B cell (primary cell): Measurements from ENCODE around the gene WBP1. TPM values are rescaled to one million over a fixed set of nuclear protein-coding genes. Genes with fewer than 3 reads are reported as not detected.

ENCODE experiments used
- ATAC-seq: fragments of 200-7000 bp; cut with Tn5 transposase; one replicate; pipeline ENCODE4 v1.10.0; 2021; ENCODE audit warnings: low read depth, mild to moderate bottlenecking, moderate number of reproducible peaks, moderate library complexity
- CTCF ChIA-PET: fragments of 350-600 bp; sonication (Branson Sonifier 250); formaldehyde crosslinking; loops from one replicate; lab custom pipeline; 2021; ENCODE audit warnings: antibody characterized with exemption, inconsistent platforms; lab: Charles Lee
- POLR2A ChIA-PET: fragments of 350-600 bp; sonication (Branson Sonifier 250); formaldehyde crosslinking; loops from one replicate; lab custom pipeline; 2021; ENCODE audit warnings: antibody characterized with exemption; lab: Charles Lee
- DNase-seq: peaks from one replicate; pipeline ENCODE4 v3.0.0; 2013
- H2AFZ ChIP-seq: 2 replicates; pipeline ENCODE4 v1.6.1; 2012; ENCODE audit warnings: mild to moderate bottlenecking, low read depth, low read length; ENCODE audit not compliant: insufficient read depth, poor library complexity, severe bottlenecking
- H3K27ac ChIP-seq, 2 donors: 1 replicate in 1 of 2; 2 replicates in 1 of 2; pipeline ENCODE4 v1.5.1; 2012 to 2013; ENCODE audit warnings: low read length in 2 of 2, mild to moderate bottlenecking in 2 of 2, moderate library complexity in 1 of 2
- H3K27me3 ChIP-seq, 4 experiments: fragments of 200-600 bp in 1 of 4; sonication (generic) in 1 of 4; replicated peaks in 1 of 4; 1 replicate in 2 of 4; 2 replicates in 2 of 4; pipeline versions ENCODE4 v1.6.1 to v1.7.0; 2013 to 2016; ENCODE audit warnings: low read length in 3 of 4, mild to moderate bottlenecking in 2 of 4, mixed read lengths in 1 of 4, moderate library complexity in 1 of 4; ENCODE audit not compliant: insufficient read depth in 4 of 4, control insufficient read depth in 3 of 4; ENCODE audit errors: control extremely low read depth in 1 of 4
- H3K36me3 ChIP-seq, 2 experiments: replicated peaks in 1 of 2; 1 replicate in 1 of 2; 2 replicates in 1 of 2; pipeline versions ENCODE4 v1.6.1 to v1.7.1; 2013; ENCODE audit warnings: low read length in 1 of 2; ENCODE audit not compliant: insufficient read depth in 2 of 2, control insufficient read depth in 1 of 2; ENCODE audit errors: control extremely low read depth in 1 of 2, extremely low read depth in 1 of 2
- H3K4me1 ChIP-seq, 2 donors: fragments of 200-600 bp in 1 of 2; sonication (generic) in 1 of 2; 1 replicate in 1 of 2; 2 replicates in 1 of 2; pipeline versions ENCODE4 v1.5.1 to v1.6.1; 2013 to 2017; ENCODE audit warnings: low read length in 2 of 2; ENCODE audit not compliant: control insufficient read depth in 2 of 2, insufficient read depth in 2 of 2
- H3K4me2 ChIP-seq: replicated peaks from 2 replicates; pipeline ENCODE3; 2012; ENCODE audit warnings: mild to moderate bottlenecking, low read depth, low read length; ENCODE audit not compliant: poor library complexity, severe bottlenecking
- H3K4me3 ChIP-seq, 5 experiments: fragments of 200-600 bp in 1 of 5; sonication (generic) in 1 of 5; 1 replicate in 3 of 5; 2 replicates in 2 of 5; pipeline versions ENCODE4 v1.5.1 to v1.7.0; 2011 to 2016; ENCODE audit warnings: low read length in 4 of 5, mild to moderate bottlenecking in 4 of 5, low read depth in 2 of 5, control low read depth in 1 of 5, moderate library complexity in 1 of 5; ENCODE audit not compliant: insufficient read depth in 1 of 5; ENCODE audit errors: control extremely low read depth in 1 of 5, extremely low read depth in 1 of 5
- H3K79me2 ChIP-seq: fragments of 200-600 bp; sonication (generic); one replicate; pipeline ENCODE4 v1.6.0; 2016; ENCODE audit warnings: low read length; ENCODE audit not compliant: control insufficient read depth, insufficient read depth
- H3K9ac ChIP-seq: fragments of 200-600 bp; sonication (generic); 2 replicates; pipeline ENCODE4 v1.6.1; 2017; ENCODE audit warnings: mild to moderate bottlenecking, low read length, moderate library complexity
- H3K9me3 ChIP-seq, 3 donors: one replicate each; pipeline versions ENCODE4 v1.6.1 to v1.7.1; 2013; ENCODE audit warnings: low read length in 2 of 3; ENCODE audit not compliant: control insufficient read depth in 2 of 3, insufficient read depth in 1 of 3; ENCODE audit errors: control extremely low read depth in 1 of 3
- H4K20me1 ChIP-seq: 2 replicates; pipeline ENCODE4 v1.6.0; 2012; ENCODE audit warnings: mild to moderate bottlenecking, low read length; ENCODE audit not compliant: insufficient read depth, control insufficient read depth, poor library complexity, severe bottlenecking
- H3K27ac Mint-ChIP-seq: one replicate; pipeline ENCODE4 v1.8.0; 2021; ENCODE audit warnings: mixed read lengths
- H3K27me3 Mint-ChIP-seq: one replicate; pipeline ENCODE4 v1.8.0; 2021; ENCODE audit warnings: mixed read lengths
- H3K4me1 Mint-ChIP-seq: one replicate; pipeline ENCODE4 v1.8.0; 2021; ENCODE audit warnings: mixed read lengths
- H3K4me3 Mint-ChIP-seq: one replicate; pipeline ENCODE4 v1.8.0; 2021; ENCODE audit warnings: mixed read lengths
- H3K9me3 Mint-ChIP-seq: one replicate; pipeline ENCODE4 v1.8.0; 2022; ENCODE audit warnings: mixed read lengths; ENCODE audit not compliant: insufficient read depth
- EZH2 ChIP-seq: IDR thresholded peaks from 2 replicates; pipeline ENCODE4 v1.6.1; 2012; ENCODE audit warnings: borderline replicate concordance, low read depth, mild to moderate bottlenecking, moderate library complexity, low read length; ENCODE audit not compliant: insufficient read depth, poor library complexity, severe bottlenecking
- WGBS: methylation state at CpG from one replicate; pipeline ENCODE4 v1.1.5; 2013; ENCODE audit warnings: missing lambda C conversion rate; ENCODE audit not compliant: insufficient coverage; 5-methylcytosine and 5-hydroxymethylcytosine counted together
- intact Hi-C: fragments of 100-400 bp; cut with micrococcal nuclease; formaldehyde crosslinking; loops from one replicate; pipeline ENCODE4 v1.10.0; 2022
- polyA plus RNA-seq: library from polyadenylated mRNA; depleted of rRNA; stranded (reverse); fragments of >200 nt; gene quantifications from 2 replicates; pipeline ENCODE4 v1.2.3, GENCODE V29; 2012
- total RNA-seq, 2 donors: library from RNA; stranded (reverse); fragments of 120-200 nt in 1 of 2; gene quantifications; 1 replicate in 1 of 2; 2 replicates in 1 of 2; pipeline versions ENCODE4 v1.2.3 to v1.2.4, GENCODE V29; 2013 to 2022
- TF ChIP-seq, protein P1 (sequence below): fragments of 200-600 bp; IDR thresholded peaks from one replicate; pipeline ENCODE4 v1.8.0; 2022; ENCODE audit warnings: antibody characterized with exemption, mild to moderate bottlenecking

Gene WBP1
- total and polyA plus RNA-seq, 2 donors (not counting 1 experiment from before 2014, with no cell fraction given): 98.4 to 207 TPM

DNA sequence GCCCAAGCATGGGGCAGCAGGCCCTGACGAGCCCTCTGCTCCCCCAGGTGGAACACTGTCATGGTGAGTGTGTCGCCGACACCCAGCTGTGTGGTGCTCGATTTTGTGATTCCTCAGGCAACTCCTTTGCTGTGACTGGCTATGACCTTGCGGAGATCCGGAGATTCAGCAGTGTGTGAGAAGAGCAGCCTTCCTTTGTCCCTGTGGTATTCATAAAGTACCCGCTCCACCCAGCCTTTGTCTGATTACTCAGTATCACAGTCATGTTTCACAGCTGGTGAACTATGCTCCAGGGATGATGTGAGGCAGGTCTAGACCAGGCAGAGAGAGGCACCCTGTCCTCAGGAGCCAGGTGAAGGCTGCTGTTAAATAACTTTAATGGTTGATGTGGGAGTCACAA lies 32.7 kb upstream of the WBP1 start:
- Histone ChIP-seq H3K4me3 (no peak overlapping the region), H4K20me1 (no peaks in the 10 kb centered on the region), H3K9ac (no peak overlapping the region), H3K9me3 (no peaks in the 10 kb centered on the region), H3K27ac (no peak overlapping the region), H3K79me2 (no peaks in the 10 kb centered on the region), H3K36me3 (peaks cover 0 to 11% of the 10 kb centered on the region in 2 experiments), H3K4me1 (peaks cover 9 to 15% of the 10 kb centered on the region in 2 donors), H2AFZ (no peak overlapping the region), H3K27me3 (no peaks in the 10 kb centered on the region), H3K4me2 (no peak overlapping the region)
- ATAC-seq: no peak
- Mint-ChIP-seq H3K27me3 (no peaks in the 10 kb centered on the region), H3K27ac (no peak overlapping the region), H3K9me3 (no peaks in the 10 kb centered on the region), H3K4me3 (no peak overlapping the region), H3K4me1 (peaks cover 17% of the 10 kb centered on the region)
- intact Hi-C loops: no loop called here
- ChIA-PET POLR2A (interaction anchor here (0.6 kb wide), 1 partner anchor 1239 kb away, joined by 3 read pairs; no protein-coding TSS in a partner anchor), CTCF (no interaction called here)
- DNase-seq: no peak
- TF ChIP-seq EZH2: no peak
- TF ChIP-seq, protein P1, sequence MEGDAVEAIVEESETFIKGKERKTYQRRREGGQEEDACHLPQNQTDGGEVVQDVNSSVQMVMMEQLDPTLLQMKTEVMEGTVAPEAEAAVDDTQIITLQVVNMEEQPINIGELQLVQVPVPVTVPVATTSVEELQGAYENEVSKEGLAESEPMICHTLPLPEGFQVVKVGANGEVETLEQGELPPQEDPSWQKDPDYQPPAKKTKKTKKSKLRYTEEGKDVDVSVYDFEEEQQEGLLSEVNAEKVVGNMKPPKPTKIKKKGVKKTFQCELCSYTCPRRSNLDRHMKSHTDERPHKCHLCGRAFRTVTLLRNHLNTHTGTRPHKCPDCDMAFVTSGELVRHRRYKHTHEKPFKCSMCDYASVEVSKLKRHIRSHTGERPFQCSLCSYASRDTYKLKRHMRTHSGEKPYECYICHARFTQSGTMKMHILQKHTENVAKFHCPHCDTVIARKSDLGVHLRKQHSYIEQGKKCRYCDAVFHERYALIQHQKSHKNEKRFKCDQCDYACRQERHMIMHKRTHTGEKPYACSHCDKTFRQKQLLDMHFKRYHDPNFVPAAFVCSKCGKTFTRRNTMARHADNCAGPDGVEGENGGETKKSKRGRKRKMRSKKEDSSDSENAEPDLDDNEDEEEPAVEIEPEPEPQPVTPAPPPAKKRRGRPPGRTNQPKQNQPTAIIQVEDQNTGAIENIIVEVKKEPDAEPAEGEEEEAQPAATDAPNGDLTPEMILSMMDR: no peak
- 96% methylated on average over 7 of the region's 7 CpGs for WGBS

DNA sequence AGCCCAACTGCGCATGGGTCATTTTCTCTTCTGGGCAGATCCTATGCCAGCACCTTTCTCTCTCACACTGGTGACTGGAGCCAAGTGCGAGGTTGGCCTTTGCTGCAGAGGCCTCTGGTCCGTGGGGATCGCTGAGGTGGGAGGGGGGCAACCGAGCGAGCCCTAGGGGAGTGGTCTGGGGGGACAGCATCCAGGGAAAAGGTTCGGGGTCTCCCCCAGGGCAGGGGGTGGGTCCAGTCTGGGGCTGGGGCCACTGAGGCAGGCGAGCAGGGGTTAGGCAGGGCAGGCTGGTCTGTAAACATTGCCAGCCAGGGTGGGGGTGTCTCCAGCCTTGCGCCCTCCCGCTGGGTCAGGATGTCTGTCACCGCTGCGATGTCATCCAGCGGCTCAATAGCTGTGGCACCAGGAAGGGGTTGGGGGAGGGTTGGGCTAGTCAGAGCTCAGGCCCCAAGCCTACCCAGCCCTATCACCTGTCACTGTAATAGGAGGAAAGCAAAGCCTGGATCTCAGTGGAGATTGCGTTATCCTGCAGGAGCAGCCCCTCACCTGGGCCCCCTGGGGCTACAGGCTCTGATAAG lies 32.0 kb upstream of the WBP1 start:
- DNase-seq: no peak
- H3K4me3 ChIP-seq: no peak overlapping the region
- CTCF ChIA-PET: no interaction called here
- H3K9ac ChIP-seq: no peak overlapping the region
- no peak overlapping the region for H3K4me3 Mint-ChIP-seq
- intact Hi-C loops: no loop called here
- ATAC-seq: no peak
- no peaks in the 10 kb centered on the region for H3K27me3 ChIP-seq
- H3K36me3 ChIP-seq: peaks cover 0 to 11% of the 10 kb centered on the region in 2 experiments
- no peak overlapping the region for H2AFZ ChIP-seq
- TF ChIP-seq, protein P1: no peak
- TF ChIP-seq EZH2: no peak
- no peaks in the 10 kb centered on the region for H3K79me2 ChIP-seq
- H3K27ac Mint-ChIP-seq: no peak overlapping the region
- H3K27ac ChIP-seq: no peak overlapping the region
- no peaks in the 10 kb centered on the region for H3K27me3 Mint-ChIP-seq
- H3K9me3 Mint-ChIP-seq: no peaks in the 10 kb centered on the region
- H3K4me1 ChIP-seq: peaks cover 4 to 8% of the 10 kb centered on the region in 2 donors
- H4K20me1 ChIP-seq: no peaks in the 10 kb centered on the region
- POLR2A ChIA-PET: no interaction called here
- no peaks in the 10 kb centered on the region for H3K9me3 ChIP-seq
- 98% methylated on average over 9 of the region's 14 CpGs for WGBS
- H3K4me1 Mint-ChIP-seq: peaks cover 13% of the 10 kb centered on the region
- no peak overlapping the region for H3K4me2 ChIP-seq
